BLaER1 (cell line): ENCODE results near the gene SSUH2.
A peak's percentile ranks its signal among the peaks of the same experiment; 100 is the strongest.
"Not testable (repeated sequence)": the region's sequence is repeated elsewhere in the genome, so short reads cannot be mapped to it uniquely, and the experiment has no call there.

Experiments used
- H3K27ac ChIP-seq: shearing (Covaris generic); formaldehyde crosslinking; 2 replicates; pipeline ENCODE4 v1.8.1; 2022
- H3K27me3 ChIP-seq: shearing (Covaris generic); formaldehyde crosslinking; 2 replicates; pipeline ENCODE4 v1.8.1; 2022
- H3K36me3 ChIP-seq: shearing (Covaris generic); formaldehyde crosslinking; 2 replicates; pipeline ENCODE4 v1.8.1; 2022
- H3K4me1 ChIP-seq: shearing (Covaris generic); formaldehyde crosslinking; 2 replicates; pipeline ENCODE4 v1.8.1; 2022
- H3K4me2 ChIP-seq: shearing (Covaris generic); formaldehyde crosslinking; 2 replicates; pipeline ENCODE4 v1.8.1; 2022
- H3K4me3 ChIP-seq: shearing (Covaris generic); formaldehyde crosslinking; 2 replicates; pipeline ENCODE4 v1.8.1; 2022
- H3K9ac ChIP-seq: shearing (Covaris generic); formaldehyde crosslinking; 2 replicates; pipeline ENCODE4 v1.8.1; 2022
- H3K9me3 ChIP-seq: shearing (Covaris generic); formaldehyde crosslinking; 2 replicates; pipeline ENCODE4 v1.8.1; 2022
- H4K20me1 ChIP-seq: shearing (Covaris generic); formaldehyde crosslinking; 2 replicates; pipeline ENCODE4 v1.8.1; 2022
- Cebpa-rat ChIP-seq: shearing (Covaris generic); IDR thresholded peaks from 2 replicates; pipeline ENCODE4 v1.8.1; 2022

The SSUH2 gene

DNA sequence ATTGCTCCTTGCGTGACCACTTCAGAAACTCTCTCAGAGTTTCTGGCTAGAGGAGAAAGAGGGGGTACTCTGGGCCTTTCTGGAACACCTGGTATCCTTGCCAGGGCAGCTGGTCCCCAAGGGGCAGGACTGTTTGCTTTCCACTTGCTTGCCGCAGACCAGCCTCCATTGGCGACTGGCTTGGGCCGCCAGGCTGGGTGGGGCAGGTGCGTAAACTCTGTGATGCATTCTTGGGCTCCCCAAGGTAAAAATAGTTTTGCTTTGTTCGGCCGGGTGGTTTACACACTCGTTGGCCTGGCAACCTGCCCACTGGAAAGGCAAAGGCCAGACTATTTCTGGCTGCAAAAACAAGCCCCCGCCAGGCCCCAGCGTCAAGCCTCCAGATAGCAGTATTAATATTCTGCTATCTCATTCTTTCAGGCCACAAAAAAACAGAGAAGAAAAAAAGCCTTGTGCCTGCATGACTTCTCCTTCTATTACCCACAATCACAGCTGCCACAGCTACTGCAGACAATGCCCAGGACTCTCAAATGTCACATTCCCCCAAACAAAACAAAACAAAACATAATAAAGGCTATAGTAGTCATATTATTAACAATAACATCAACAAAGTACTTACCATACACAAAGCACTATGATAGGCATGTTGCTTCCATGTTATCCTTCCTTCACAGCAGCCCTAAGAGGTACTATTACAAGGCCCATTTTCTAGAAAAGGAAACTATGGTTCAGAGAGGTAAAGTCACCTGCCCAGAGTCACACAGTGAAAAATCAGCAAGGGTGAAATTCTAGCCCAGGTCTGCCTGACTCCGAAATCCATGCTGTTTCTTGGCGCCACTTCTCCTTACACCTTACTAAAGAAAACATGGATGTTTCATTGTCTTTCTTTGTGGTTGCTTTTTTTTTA is 14.0 kb upstream of the SSUH2 start:
- no peak for TF ChIP-seq Cebpa-rat
- peak overlapping the region; percentile 90 for H3K27ac ChIP-seq
- no peaks in the 10 kb centered on the region for H4K20me1 ChIP-seq
- H3K4me3 ChIP-seq = peak overlapping the region; percentile 6
- H3K9me3 ChIP-seq = peaks cover 21% of the 10 kb centered on the region
- H3K9ac ChIP-seq = peak overlapping the region; percentile 78
- H3K36me3 ChIP-seq = no peaks in the 10 kb centered on the region
- peak overlapping the region; percentile 81 for H3K4me2 ChIP-seq
- H3K27me3 ChIP-seq = no peaks in the 10 kb centered on the region
- peaks cover 80% of the 10 kb centered on the region for H3K4me1 ChIP-seq

- H3K4me1 ChIP-seq = peaks cover 74% of the 10 kb centered on the region
- peaks cover 21% of the 10 kb centered on the region for H3K9me3 ChIP-seq
- H3K4me3 ChIP-seq = peak overlapping the region; percentile 6; the same call in 1 of the 2 replicates
- no peak for TF ChIP-seq Cebpa-rat
- no peaks in the 10 kb centered on the region for H3K36me3 ChIP-seq
- peak overlapping the region; percentile 90 for H3K27ac ChIP-seq
- H3K27me3 ChIP-seq = no peaks in the 10 kb centered on the region
- H3K4me2 ChIP-seq = peak overlapping the region; percentile 81
- H3K9ac ChIP-seq = peak overlapping the region; percentile 78; the same call in 1 of the 2 replicates
- H4K20me1 ChIP-seq = no peaks in the 10 kb centered on the region
Measured at GRCh38 chr3:8657804-8658305, 13.3 kb upstream of the SSUH2 start.

GRCh38 chr3:8656240-8656639 is 11.6 kb upstream of the SSUH2 start:
- Histone ChIP-seq H3K36me3 (no peaks in the 10 kb centered on the region), H3K4me2 (peak overlapping the region; percentile 81; the same call in 1 of the 2 replicates), H3K4me3 (no peak overlapping the region), H3K9ac (no peak overlapping the region), H3K4me1 (peaks cover 69% of the 10 kb centered on the region), H4K20me1 (no peaks in the 10 kb centered on the region), H3K9me3 (peaks cover 11% of the 10 kb centered on the region), H3K27ac (peak overlapping the region; percentile 90), H3K27me3 (no peaks in the 10 kb centered on the region)
- no peak for TF ChIP-seq Cebpa-rat

DNA sequence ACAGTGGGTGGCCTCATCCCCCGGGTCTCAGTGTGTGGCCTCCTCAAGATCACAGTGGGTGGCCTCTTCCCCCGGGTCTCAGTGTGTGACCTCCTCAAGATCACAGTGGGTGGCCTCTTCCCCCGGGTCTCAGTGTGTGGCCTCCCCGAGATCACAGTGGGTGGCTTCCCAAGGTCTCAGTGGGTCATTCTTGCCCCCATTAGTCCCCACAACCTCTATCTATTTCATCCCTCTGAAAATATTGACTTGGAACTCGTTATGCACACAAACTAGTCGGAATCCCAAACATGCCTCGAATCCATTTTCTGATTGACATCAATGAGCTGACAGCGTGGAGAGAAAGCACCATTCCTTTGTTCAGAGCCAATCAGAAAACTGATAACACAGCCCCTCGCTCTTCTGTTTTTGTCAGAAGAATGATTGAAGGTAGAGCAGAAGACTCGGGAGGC is 10.8 kb upstream of the SSUH2 start:
- peak overlapping the region; percentile 90; the same call in 1 of the 2 replicates for H3K27ac ChIP-seq
- no peaks in the 10 kb centered on the region for H3K27me3 ChIP-seq
- no peaks in the 10 kb centered on the region for H4K20me1 ChIP-seq
- no peak overlapping the region for H3K4me2 ChIP-seq
- H3K4me1 ChIP-seq = peaks cover 64% of the 10 kb centered on the region
- H3K4me3 ChIP-seq = no peak overlapping the region
- no peak for TF ChIP-seq Cebpa-rat
- peaks cover 4% of the 10 kb centered on the region for H3K9me3 ChIP-seq
- no peak overlapping the region for H3K9ac ChIP-seq
- no peaks in the 10 kb centered on the region for H3K36me3 ChIP-seq

DNA sequence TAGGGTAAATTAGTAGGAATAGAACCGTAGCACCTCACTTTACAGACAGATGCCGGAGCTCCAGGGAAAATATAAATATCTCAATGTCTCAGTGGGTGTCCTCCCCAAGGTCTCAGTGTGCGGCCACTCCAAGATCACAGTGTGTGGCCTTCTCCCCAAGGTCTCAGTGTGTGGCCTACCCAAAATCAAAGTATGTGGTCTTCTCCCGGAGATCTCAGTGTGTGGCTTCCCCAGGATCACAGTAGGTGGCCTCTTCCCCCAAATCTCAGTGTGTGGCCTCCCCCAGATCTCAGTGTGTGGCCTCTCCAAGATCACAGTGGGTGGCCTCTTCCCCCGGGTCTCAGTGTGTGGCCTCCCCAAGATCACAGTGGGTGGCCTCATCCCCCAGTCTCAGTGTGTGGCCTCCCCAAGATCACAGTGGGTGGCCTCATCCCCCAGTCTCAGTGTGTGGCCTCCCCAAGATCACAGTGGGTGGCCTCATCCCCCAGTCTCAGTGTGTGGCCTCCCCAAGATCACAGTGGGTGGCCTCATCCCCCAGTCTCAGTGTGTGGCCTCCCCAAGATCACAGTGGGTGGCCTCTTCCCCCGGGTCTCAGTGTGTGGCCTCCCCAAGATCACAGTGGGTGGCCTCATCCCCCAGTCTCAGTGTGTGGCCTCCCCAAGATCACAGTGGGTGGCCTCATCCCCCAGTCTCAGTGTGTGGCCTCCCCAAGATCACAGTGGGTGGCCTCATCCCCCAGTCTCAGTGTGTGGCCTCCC is 10.2 kb upstream of the SSUH2 start:
- not testable (repeated sequence) for H3K27ac ChIP-seq, H3K4me2 ChIP-seq, H3K9me3 ChIP-seq, H3K9ac ChIP-seq, H4K20me1 ChIP-seq, H3K4me3 ChIP-seq, H3K27me3 ChIP-seq, H3K36me3 ChIP-seq
- peaks cover 57% of the 10 kb centered on the region for H3K4me1 ChIP-seq

GRCh38 chr3:8653800-8654408 is 9.3 kb upstream of the SSUH2 start:
- no peak for TF ChIP-seq Cebpa-rat
- H3K4me1 ChIP-seq = peaks cover 49% of the 10 kb centered on the region
- no peaks in the 10 kb centered on the region for H4K20me1 ChIP-seq
- H3K27ac ChIP-seq = no peak overlapping the region; the same call in 1 of the 2 replicates
- peaks cover 4% of the 10 kb centered on the region for H3K9me3 ChIP-seq
- H3K4me2 ChIP-seq = no peak overlapping the region
- H3K4me3 ChIP-seq = no peak overlapping the region
- H3K27me3 ChIP-seq = no peaks in the 10 kb centered on the region
- H3K36me3 ChIP-seq = no peaks in the 10 kb centered on the region
- no peak overlapping the region for H3K9ac ChIP-seq

DNA sequence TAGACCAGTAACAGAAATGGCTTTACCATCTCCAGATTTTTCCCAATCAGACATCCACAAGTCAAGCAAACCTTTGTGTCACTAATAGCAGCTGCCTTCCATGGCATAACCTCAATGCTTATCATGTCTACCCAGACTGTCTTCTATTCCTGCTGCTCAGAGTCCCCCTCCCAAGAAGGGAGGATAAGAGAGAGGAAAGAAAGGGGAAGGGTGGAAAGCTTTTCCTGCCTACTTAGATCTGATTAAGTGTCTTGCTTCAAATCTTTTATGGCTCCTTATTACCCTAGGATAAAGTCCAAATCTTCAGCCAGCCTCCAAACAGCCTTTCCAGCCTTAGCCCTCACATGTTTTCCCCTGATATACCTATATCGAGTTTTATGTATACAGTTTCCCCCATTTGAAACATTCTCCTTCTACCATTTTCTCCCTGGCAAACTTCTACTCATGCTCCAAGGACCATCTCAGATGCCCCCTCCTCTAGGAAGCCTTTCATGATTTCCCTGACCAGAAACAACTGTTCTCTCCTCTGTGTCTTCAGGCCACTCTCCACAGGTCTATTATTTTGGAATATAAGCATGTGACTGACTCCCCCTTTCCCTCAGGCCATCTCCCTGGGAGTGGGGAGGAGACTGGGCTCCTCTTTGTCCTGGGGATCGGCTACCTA is 7.9 kb upstream of the SSUH2 start:
- Histone ChIP-seq H3K27me3 (no peaks in the 10 kb centered on the region), H3K4me3 (no peak overlapping the region), H3K27ac (no peak overlapping the region; the same call in 1 of the 2 replicates), H4K20me1 (no peaks in the 10 kb centered on the region), H3K9me3 (peaks cover 4% of the 10 kb centered on the region), H3K36me3 (no peaks in the 10 kb centered on the region), H3K4me1 (peaks cover 36% of the 10 kb centered on the region), H3K9ac (no peak overlapping the region), H3K4me2 (no peak overlapping the region)
- no peak for TF ChIP-seq Cebpa-rat

DNA sequence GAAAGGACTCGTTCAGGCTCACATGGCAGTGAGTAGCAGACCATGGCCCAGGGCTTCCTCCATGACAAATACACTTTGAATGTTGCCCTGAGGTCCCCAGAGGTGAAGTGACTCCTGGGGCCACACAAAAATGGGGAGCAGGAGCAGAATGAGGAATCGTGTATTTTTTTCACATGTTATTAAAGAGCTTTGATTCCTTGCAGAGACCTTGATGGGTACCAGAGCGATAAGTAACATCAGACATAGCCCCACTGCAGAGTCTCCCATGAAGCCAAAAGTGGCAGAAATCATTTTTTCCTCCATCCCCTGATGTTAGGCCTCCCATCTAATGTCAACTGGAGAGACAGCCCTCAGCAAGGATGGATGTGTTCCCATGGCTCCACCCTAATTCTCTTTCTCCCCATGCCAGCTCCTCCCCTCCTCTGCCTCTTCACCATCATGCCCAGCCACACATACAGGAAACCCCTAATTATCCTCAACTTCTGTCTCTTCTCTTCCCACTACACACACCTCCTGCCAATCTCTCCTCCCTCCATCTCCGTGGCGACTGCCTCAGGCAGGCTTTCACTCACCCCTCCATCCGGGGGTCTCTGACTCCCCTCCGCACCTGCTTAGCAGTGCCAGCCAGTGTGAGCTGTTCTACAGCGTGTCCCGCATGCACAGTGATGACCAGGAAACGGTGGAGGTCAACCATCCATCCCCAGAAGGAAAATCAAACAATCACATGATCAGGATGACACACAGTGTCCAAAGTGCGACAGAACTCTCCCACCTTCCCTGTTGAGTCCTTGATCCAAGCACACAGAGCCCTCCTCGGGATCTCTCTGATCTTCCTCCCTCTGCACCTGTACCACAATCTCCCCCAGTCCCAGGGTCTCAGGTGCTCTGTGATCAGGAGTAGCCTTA is 7.1 kb upstream of the SSUH2 start:
- Histone ChIP-seq H3K9me3 (peaks cover 4% of the 10 kb centered on the region), H3K27me3 (no peaks in the 10 kb centered on the region), H3K4me2 (peak overlapping the region; percentile 22), H3K4me1 (peaks cover 36% of the 10 kb centered on the region), H3K27ac (no peak overlapping the region; the same call in 1 of the 2 replicates), H3K9ac (no peak overlapping the region), H3K36me3 (no peaks in the 10 kb centered on the region), H3K4me3 (no peak overlapping the region), H4K20me1 (no peaks in the 10 kb centered on the region)
- TF ChIP-seq Cebpa-rat = no peak
